Effector CD8-positive, alpha-beta T cell (primary cell): ENCODE data around the gene TPCN1.

Experiments used
- DNase-seq: peaks from one replicate; lab custom pipeline; 2025; lab: John Stamatoyannopoulos, UW

TPCN1 gene

DNA sequence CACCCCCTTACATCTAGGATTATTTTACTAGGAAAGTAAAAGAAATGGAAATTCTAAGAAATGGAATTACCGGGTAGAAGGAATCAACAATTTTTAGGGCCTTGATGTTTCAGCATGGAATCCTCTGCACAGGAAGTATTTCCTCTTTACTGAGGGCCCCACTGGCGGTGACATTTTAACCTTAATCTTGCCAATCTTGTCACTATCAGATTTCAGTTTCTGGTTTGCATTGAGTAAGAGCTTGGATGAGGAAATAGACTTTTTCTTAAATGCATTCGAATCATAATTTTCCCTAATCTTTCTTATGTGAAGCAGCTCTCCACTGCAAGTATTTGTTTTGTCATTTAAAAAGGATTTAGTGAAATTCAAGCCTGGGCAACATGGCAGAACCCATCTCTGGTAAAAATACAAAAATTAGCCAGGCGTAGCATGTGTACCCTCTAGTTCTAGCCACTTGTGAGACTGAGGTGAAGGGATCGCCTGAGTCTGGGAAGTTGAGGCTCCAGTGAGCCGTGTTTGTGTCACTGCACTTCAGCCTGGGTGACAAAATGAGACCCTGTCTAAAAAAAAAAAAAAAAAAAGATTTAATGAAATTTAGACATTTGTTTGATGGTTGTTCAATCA is 40.7 kb downstream of the TPCN1 start:
- DNase-seq = no peak

DNA sequence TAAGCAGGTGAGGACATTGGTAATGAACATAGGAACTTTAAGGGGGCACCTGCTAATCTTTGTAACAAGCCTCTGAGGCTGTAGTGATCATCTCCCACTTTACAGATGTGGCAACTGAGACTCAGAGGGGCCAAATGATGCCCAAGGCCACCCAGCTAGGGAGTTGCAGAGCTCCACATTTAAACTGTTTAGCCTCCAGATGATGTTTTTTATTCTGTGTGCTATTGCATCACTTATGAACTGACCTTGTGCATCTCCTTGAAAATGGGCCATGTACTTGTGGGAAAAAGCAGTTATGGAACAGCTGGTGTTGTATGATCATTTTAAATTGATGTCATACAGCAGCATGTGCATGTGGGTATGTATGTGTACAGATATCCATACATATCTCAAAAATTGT is 41.4 kb downstream of the TPCN1 start:
- DNase-seq = no peak

DNA sequence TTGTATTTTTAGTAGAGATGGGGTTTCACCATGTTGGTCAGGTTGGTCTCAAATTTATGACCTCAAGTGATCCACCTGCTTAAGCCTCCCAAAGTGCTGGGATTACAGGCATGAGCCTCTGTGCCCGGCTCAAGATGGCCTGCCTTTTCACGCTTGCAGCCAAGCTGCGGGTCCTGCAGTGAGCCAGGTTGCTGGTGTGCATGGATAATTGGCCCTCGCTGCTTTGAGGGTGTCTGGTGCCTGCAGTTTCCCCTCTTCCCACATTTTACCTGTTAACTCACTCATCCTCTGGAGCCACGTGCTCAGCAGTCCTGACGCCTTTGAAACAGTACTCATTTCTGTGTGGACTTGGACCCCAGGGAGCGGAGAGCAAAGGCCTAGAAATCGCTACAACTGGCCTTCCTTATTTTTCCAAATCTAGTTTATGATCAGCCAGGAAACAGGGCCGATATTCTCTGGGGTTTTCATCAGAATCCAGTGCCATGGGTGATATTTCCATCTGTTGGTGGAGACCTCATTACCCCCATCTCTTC is 42.2 kb downstream of the TPCN1 start:
- no peak for DNase-seq

DNA sequence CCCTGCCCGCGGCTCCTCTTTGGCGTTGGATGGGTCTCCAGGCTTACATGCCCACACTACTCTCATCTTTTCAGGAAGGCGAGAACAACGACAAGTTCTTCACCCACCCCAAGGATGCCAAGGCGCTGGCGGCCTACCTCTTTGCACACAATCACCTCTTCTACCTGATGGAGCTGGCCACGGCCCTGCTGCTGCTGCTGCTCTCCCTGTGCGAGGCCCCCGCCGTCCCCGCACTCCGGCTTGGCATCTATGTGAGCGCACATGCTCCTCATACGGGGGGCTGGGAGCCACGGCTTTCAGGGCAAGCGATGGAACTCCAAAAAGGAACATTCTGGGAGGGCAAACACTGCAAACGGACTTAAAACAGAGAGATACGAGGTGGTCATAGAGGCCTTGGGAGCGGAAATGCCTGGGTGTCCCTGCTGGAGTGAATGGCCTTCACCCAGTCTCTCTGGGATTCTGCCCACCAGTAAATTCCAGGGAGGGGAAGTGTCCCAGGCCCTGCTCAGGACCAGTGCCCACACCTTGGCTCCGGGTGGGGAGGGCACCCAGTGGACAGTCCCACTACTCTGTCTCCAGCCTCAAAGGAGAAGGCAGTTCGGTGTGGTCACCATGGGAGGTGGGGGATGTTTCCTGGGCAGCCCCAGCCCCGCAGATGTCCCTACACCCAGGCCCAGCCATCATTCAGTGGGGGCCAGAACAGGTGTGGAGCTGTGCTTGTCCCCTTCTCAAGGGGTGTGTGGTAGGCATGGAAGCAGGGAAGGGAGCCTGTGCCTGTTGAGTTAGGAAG is 45.0 kb downstream of the TPCN1 start:
- DNase-seq = no peak

DNA sequence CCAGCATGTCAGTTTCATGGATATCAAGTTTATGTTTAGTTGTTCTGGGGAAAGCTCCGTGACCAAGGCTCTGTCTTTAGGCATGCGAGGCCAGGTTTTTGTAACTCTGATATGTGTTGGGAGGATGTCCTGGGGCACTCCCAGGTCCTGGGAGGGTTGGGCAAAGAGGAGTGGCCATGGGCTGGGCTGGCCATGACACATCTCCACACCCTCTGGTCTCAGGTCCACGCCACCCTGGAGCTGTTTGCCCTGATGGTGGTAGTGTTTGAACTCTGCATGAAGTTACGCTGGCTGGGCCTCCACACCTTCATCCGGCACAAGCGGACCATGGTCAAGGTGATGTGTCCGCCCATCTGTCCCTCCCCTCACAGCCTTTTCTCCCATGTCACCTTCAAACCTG is 46.4 kb downstream of the TPCN1 start:
- DNase-seq = no peak

DNA sequence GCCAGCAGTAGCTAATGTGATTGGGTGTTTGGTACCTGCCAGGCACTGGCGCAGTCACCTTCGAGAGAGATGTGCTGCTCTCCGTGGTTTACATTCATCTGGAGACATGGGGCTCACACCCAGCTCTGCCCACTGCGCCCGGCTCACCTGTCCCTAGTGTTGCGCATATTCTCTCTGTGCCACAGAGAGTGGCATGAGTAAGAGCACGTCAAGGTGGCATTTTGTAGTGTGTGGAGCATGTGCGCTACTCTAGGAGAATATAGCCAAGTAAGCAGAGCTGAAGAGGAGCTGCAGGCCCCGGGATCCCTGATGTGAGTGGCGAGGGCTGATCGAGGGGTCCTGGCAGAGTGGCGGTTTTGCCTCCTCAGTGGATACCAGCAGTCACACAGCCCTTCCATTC is 46.9 kb downstream of the TPCN1 start:
- DNase-seq = no peak

DNA sequence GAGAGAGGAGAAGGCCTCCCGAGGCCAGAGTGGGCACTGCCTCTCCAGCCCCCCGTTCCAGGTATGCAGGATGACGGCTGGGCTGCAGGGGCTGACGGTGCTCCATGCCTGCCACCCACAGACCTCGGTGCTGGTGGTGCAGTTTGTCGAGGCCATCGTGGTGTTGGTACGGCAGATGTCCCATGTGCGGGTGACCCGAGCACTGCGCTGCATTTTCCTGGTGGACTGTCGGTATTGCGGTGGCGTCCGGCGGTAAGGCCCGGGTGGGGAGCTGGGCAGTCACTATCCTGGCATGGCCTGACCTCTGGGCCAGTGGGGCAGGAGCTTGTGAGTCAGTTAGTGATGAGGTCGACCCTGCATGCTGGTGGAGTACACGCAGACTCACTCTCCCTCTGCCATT is 47.4 kb downstream of the TPCN1 start:
- no peak for DNase-seq

DNA sequence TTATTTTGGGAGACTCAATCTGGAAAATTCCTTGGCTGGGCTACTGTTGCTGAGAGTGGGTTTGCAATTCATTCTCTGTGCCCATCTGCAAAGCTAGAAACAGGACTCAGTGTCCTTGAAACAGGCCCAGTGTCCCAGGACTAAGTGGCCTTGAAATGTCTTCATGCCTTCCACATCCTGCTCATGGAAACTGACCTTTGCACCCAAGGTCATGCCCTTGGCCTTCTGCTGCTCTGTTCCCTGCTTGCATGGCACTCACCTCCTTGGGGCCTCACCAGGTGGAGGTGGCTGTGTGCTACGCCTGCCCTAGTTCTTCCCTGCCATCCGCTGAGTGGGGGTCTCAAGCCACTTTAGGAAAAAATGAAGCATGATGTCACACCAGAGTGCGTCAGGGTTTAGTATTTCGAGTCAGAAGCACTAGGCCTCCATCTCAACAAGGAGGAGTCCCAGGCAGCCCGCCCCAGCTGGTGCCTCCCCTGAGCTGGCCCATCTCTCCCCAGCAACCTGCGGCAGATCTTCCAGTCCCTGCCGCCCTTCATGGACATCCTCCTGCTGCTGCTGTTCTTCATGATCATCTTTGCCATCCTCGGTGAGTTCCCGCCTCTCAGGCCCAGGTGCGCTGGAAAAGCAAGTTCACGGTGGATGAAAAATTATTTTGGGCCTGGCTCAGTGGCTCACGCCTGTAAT is 48.1 kb downstream of the TPCN1 start:
- DNase-seq = no peak

DNA sequence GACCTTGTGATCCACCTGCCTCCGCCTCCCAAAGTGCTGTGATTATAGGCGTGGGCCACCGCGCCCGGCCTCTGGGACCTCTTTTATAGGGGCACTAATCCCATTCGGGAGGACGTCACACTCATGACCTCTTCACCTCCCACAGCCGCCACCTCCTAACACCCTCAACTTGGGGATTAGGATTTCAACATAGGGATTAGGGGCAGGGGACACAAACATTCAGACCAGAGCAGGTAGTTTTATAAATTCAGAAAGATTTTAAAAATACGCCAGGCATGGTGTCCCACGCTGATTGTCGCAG is 49.4 kb downstream of the TPCN1 start:
- no peak for DNase-seq

DNA sequence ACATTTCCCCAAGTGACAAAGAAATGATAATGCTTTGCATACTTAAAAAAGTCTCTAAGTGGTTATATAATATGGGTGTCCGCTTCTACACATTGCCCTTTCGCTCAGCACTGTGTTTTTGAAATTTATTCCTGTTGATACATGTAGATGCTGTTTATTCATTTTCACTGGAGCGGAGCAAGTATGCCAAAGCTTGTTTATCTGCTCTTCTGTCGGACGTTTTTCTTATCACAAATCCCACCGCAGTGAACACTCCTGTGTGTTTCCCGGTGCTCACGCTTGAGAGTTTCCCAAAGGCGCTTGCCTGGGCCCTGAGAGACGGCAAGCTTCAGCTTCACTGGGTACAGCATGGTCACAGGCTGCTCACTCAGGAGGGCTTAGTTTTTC is 50.2 kb downstream of the TPCN1 start:
- DNase-seq = no peak

DNA sequence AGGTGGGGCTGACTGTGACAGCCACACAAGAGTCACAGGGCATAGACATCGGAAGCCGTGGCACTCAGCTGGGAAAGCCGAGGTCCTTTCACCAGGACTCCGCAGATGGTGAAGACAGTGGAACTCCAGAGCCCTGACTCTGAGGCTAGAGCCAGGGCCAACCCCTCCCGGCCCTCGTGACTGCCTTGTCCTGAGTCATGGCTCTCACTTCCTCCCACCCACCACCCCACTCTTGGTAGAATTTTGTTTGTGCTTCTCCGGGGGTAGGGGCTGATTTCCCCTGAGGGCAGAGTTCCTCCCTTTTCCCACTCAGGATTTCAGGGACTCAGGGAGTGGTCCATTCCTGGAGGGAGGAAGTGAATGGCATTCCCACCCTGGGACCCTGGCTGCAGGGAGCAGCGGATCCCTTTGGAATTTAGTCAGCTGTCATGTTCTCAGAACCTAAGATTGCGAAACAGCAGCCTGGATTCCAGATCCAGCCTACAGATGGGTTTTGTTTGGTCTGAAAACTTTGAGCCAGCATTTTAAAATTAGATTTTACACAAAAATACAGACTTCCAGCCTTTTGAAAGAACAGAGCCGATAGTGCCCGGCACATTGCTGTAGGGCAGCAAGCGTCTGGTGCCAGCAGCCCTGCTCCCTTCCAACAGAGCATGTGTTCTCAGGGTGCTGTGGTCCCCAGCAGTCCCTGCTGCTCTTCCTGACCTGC is 50.7 kb downstream of the TPCN1 start:
- DNase-seq = no peak

DNA sequence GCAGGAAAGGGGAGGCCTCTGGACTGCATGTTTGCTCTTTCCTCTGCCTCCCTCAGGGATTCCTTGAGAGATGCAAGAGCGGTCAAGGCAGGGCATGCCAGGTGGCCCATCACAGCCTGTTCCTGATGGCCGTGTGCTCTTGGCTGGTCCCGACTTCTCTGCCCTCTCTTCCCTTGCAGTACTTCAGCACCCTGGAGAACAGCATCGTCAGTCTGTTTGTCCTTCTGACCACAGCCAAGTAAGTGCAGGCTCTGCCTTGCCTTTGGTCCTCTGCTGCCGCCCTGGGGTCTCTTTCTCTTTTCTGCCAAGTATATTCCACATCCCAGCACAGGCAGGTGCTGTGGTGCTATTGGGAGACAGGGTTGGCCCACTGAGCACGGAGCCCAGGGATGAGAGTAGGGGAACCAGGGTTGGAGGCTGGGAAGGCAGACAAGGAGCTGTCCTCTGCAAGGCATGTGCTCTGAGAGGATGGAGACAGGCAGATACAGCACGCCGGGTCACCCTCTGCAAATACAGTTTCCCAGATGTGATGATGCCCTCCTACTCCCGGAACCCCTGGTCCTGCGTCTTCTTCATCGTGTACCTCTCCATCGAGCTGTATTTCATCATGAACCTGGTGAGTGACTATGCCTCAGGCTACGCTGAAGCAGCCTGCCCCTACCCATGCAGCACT is 51.9 kb downstream of the TPCN1 start:
- no peak for DNase-seq

DNA sequence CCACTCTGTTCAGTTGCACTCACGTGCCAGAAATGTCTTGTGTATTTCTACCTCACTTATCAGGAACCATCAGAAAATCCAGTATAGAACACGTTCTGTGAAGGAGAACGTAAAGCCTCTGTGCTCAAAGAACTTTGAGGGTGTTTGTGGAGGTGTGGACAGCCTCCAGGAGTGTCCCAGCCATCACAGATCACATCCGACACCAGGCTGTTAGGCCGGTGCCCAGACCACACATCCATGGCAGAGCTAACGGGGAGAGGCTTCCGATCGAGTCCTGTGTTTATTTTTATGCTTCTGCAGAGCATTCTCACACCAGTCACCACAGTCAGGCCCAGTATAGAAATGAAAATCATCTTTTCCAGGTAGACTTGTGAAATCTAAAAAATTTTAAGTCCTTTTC is 53.6 kb downstream of the TPCN1 start:
- DNase-seq = no peak

DNA sequence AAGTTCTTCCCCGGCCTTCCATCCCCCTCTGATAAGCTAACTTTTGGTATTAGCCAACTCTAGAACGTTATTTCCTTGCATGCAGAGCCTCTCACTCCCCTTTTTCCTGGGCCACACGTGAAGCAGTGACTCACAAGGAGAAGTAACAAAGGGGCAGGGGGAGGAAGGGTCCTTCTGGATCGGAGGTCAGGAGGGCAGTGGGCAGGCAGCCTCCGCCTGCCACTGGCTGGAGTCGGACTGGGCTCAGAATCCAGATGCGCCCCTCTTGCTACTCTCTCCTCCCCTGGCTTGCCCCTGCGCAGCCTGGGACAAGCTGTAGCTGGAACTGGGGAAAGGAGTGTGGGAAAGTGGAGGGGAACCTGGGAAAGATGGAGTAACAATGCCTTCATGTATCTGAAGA is 55.0 kb downstream of the TPCN1 start:
- DNase-seq = no peak

DNA sequence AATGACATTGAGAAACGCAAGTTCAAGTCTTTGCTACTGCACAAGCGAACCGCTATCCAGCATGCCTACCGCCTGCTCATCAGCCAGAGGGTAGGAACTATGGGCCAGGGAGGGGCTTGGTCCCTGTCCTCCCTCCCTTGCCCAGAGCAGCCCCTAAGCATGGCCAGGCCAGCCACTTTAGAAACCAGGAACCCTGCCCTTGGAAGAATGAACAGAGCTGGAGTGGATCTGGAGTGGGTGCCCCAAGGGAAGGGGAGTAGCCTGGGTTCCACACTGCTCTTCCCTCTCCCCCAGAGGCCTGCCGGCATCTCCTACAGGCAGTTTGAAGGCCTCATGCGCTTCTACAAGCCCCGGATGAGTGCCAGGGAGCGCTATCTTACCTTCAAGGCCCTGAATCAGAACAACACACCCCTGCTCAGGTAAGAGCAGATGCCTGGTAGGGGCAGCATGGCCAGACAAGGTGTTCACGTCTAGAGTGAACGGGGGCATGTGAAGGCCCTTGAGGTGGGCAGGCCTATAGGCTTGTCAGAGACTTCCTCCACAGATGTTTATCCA is 55.8 kb downstream of the TPCN1 start:
- no peak for DNase-seq

DNA sequence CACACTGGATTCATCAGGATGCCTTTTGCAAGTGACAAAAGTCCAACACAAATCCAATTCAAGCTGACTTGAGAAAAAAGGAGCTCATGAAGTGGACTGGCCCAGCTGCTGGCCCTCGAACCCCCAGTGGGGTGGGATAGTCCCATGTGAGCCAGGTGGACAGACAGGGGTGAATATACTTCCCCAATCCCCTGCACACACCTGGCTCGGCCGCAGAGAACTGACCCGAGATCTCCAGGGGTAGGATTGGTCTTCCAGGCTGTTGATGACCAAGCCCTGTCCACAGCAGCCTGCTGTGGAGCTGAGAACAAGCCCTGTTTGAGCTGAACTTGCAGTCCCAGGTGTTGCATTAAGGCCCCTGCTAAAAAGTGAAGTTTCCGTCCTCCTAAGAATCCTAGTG is 56.2 kb downstream of the TPCN1 start:
- DNase-seq = no peak

DNA sequence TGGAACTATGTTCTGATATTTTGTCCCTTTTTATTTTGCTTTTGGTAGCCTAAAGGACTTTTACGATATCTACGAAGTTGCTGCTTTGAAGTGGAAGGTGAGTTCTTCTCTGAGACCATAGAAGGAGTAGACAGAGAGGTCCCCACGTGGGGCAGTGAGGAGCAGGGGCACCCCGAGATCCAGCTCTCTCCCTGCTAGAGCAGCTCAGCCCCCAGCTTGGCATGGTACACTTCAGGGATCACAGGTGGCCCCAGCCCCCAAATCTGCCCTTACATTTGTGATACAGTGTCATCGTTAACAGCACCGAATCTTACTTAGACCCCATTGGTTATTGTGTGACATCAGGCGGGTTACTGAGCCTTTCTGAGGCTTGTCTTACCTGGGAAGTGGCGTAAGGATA is 56.9 kb downstream of the TPCN1 start:
- no peak for DNase-seq

DNA sequence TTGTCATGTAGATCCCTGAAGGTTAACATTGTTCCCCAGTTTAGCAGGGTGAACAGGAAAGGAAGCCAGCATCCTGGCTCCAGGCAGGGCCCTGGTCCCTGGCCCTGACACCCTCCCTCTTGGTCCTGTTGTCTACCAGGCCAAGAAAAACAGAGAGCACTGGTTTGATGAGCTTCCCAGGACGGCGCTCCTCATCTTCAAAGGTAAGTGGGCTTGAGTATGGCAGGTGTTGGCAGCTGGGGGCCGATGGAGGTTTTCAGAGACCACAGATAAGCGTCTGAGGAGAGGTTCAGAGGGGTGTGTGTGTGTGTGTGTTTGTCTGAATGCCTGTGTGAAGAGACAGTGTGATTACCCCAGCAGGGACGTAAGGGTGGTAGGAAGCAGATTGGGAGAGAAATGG is 57.4 kb downstream of the TPCN1 start:
- DNase-seq = no peak

DNA sequence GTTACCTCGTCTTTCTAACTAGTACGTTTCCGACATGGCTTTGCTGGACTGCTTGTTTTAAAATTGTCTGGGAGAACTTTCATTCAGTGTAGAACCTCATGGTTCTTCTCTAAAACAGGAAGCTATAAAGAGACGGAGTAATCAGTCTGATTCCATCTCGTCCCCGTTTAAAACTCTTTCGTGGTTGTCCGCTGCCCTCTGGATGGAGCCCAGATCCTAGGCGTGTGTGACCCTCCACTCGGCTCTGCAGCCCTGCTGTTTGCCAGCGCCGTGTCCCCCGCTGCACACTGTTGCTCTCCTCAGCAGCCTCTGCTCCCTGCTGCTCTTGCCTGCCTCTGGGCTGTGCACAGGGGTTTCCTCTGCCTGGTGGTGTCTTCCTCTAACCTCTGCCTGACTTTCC is 63.5 kb downstream of the TPCN1 start:
- DNase-seq = no peak

DNA sequence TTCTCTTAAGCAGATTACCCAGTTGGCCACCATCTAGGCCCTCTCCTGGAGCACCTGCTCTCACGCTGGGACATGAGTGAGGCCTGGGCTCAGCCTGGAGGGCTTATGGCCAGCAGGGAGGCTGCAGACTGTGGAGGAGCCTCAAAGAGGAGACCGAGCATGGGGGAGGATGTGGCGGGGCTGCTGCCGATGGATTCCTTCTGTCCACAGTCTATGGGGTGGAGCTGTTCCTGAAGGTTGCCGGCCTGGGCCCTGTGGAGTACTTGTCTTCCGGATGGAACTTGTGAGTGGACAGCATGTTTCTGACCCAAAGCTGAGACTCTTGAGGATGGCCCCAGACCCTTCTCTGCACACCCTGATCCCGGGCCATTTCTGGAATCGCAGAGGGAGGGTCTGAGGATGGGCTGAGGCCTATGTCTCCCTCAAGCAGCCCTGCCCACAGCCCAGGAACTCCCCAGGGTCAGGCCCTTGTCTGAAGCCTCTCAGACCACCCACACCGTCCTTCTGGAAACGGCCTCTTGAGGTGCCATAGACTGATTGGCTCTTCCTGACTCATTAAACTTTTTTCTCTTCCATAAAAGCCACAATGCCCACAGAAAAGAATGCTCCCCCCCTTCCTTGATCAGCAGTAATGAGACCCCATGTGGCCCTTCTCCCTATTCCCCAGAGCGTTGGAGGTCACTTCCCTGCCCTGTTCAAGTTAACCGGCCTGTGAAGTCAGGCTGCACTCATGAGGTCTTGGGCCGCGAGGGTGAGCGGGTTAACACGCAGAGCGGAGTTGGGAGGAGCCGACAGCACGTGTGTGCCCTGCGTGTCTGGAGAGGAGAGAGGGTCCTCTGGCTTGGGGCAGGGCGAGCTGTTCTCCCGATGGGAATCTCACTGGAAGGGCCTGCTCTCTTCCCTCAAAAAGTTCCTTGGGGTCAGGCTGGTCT is 64.7 kb downstream of the TPCN1 start:
- DNase-seq = no peak

DNA sequence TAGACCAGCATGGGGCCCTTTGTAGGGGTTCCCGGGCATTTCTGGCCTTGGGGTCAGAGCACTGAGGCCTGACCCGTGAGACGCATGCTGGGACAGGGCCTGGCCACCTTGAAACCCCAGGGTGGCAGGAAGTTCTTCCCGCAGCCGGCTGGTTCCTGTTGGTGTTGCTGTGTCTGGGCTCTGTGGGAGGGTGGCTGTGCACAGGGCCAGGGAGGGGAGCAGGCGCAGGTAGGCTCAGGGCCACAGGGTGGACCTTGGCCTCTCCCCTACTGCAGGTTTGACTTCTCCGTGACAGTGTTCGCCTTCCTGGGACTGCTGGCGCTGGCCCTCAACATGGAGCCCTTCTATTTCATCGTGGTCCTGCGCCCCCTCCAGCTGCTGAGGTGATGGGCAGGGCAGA is 65.4 kb downstream of the TPCN1 start:
- no peak for DNase-seq
